Loucy (cell line): ENCODE results near the gene THADA.
"Not testable (repeated sequence)": the region's sequence is repeated elsewhere in the genome, so short reads cannot be mapped to it uniquely, and the experiment has no call there.

Source experiments
- H2AFZ ChIP-seq: fragments of 200-600 bp; sonication (generic); 2 replicates; pipeline ENCODE4 v1.6.0; 2016; ENCODE audit warnings: antibody characterized with exemption, mild to moderate bottlenecking, low read length, moderate library complexity
- H3F3A ChIP-seq: fragments of 200-600 bp; 2 replicates; pipeline ENCODE4 v1.6.0; 2016; ENCODE audit warnings: antibody characterized with exemption, low read depth, mild to moderate bottlenecking
- H3K27me3 ChIP-seq: fragments of 200-600 bp; sonication (generic); 2 replicates; pipeline ENCODE4 v1.6.1; 2014; ENCODE audit warnings: low read length, mild to moderate bottlenecking; ENCODE audit not compliant: insufficient read depth, poor library complexity, severe bottlenecking
- H3K36me3 ChIP-seq: fragments of 200-600 bp; sonication (generic); 2 replicates; pipeline ENCODE4 v1.6.1; 2016; ENCODE audit warnings: low read length; ENCODE audit not compliant: insufficient read depth
- H3K4me1 ChIP-seq: fragments of 200-600 bp; sonication (generic); 2 replicates; pipeline ENCODE4 v1.5.1; 2014; ENCODE audit warnings: low read length, mild to moderate bottlenecking; ENCODE audit not compliant: insufficient read depth, poor library complexity, severe bottlenecking
- H3K4me2 ChIP-seq: fragments of 200-600 bp; sonication (generic); 2 replicates; pipeline ENCODE4 v1.6.0; 2014; ENCODE audit warnings: antibody characterized with exemption, low read length, low read depth, mild to moderate bottlenecking; ENCODE audit not compliant: poor library complexity, severe bottlenecking
- H3K4me3 ChIP-seq: fragments of 200-600 bp; sonication (generic); 2 replicates; pipeline ENCODE4 v1.5.1; 2014; ENCODE audit warnings: low read length, mild to moderate bottlenecking, mixed read lengths; ENCODE audit not compliant: poor library complexity, severe bottlenecking
- H3K79me2 ChIP-seq: fragments of 200-600 bp; sonication (generic); 2 replicates; pipeline ENCODE4 v1.6.1; 2014; ENCODE audit warnings: low read length; ENCODE audit not compliant: insufficient read depth
- H3K9ac ChIP-seq: fragments of 200-600 bp; sonication (generic); 2 replicates; pipeline ENCODE4 v1.6.0; 2014; ENCODE audit warnings: mild to moderate bottlenecking, low read depth, low read length, moderate library complexity; ENCODE audit not compliant: poor library complexity, severe bottlenecking
- H3K9me2 ChIP-seq: fragments of 200-600 bp; sonication (generic); replicated peaks from 2 replicates; pipeline ENCODE4 v1.6.1; 2016; ENCODE audit warnings: low read depth, low read length, mixed read lengths
- H3K9me3 ChIP-seq: fragments of 200-600 bp; sonication (generic); 2 replicates; pipeline ENCODE4 v1.6.1; 2014; ENCODE audit warnings: mild to moderate bottlenecking, antibody characterized with exemption, low read length, low read depth; ENCODE audit not compliant: insufficient read depth
- H4K20me1 ChIP-seq: fragments of 200-600 bp; sonication (generic); 2 replicates; pipeline ENCODE4 v1.6.0; 2014; ENCODE audit warnings: antibody characterized with exemption, low read length, mild to moderate bottlenecking; ENCODE audit not compliant: insufficient read depth, poor library complexity, severe bottlenecking
- EZH2phosphoT487 ChIP-seq: fragments of 200-600 bp; IDR thresholded peaks from 2 replicates; pipeline ENCODE4 v1.6.1; 2018; ENCODE audit warnings: antibody characterized with exemption, mild to moderate bottlenecking, moderate library complexity, borderline replicate concordance
- TF ChIP-seq, protein P1 (sequence below): fragments of 200-600 bp; sonication (generic); conservative IDR thresholded peaks from 2 replicates; pipeline ENCODE4 v1.5.1; 2014; ENCODE audit warnings: mild to moderate bottlenecking, antibody characterized with exemption, low read length

Gene THADA

DNA sequence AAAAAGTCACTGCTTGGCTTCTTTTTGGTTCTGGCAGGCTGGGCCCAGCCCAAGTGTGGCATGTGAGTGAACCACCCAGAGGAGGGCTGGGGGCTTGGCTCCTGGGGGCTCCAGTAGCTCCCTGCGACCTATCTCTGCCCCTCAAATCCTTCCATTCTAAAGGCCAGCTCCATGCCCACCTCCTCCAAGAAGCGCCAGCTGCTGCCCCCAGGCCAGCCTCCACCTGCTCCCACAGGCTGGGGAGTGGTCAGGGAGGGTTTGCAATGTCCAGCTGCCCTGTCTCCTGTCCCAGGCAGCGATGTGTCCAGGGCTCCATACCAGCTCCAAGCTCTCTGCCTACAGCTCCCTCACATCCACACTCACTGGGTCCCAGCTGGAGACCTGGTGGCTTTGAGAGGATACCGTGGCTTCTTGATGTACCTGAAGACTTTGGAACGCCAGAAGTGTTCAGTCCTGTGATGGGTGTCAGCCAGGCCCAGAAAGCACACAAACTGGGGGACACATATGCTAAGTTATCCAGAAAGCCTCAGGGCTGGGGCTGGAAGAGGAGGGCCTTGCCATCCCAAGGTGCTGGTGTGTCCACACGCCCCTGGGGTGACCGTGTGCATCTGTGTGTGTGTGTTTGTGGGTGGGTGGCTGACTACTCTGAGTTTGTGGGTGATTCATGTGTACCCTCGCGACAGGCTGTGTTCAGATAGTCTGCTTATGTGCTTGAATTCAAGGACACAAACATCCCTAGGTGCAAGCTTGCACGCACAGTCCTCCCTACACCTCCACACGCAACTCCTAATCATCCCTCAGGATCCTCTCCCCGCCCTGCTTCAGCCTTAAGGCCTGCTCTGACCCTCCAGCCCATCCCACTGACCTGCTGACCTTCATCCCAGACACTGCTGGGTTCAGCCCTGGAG is 402.8 kb downstream of the THADA start:
- no peaks in the 10 kb centered on the region for H4K20me1 ChIP-seq
- peaks cover 9% of the 10 kb centered on the region for H3F3A ChIP-seq
- peaks cover 19% of the 10 kb centered on the region for H3K79me2 ChIP-seq
- H3K4me1 ChIP-seq, result peaks cover 46% of the 10 kb centered on the region
- peak overlapping the region; percentile 97 for H3K9ac ChIP-seq
- peak overlapping the region; percentile 100 for H3K4me2 ChIP-seq
- TF ChIP-seq, protein P1, sequence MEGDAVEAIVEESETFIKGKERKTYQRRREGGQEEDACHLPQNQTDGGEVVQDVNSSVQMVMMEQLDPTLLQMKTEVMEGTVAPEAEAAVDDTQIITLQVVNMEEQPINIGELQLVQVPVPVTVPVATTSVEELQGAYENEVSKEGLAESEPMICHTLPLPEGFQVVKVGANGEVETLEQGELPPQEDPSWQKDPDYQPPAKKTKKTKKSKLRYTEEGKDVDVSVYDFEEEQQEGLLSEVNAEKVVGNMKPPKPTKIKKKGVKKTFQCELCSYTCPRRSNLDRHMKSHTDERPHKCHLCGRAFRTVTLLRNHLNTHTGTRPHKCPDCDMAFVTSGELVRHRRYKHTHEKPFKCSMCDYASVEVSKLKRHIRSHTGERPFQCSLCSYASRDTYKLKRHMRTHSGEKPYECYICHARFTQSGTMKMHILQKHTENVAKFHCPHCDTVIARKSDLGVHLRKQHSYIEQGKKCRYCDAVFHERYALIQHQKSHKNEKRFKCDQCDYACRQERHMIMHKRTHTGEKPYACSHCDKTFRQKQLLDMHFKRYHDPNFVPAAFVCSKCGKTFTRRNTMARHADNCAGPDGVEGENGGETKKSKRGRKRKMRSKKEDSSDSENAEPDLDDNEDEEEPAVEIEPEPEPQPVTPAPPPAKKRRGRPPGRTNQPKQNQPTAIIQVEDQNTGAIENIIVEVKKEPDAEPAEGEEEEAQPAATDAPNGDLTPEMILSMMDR, result no peak
- no peak for TF ChIP-seq EZH2phosphoT487
- peak overlapping the region; percentile 79 for H3K4me3 ChIP-seq
- no peaks in the 10 kb centered on the region for H3K27me3 ChIP-seq
- H3K9me2 ChIP-seq, result no peaks in the 10 kb centered on the region
- no peaks in the 10 kb centered on the region for H3K36me3 ChIP-seq
- H2AFZ ChIP-seq, result no peak overlapping the region
- no peaks in the 10 kb centered on the region for H3K9me3 ChIP-seq

DNA sequence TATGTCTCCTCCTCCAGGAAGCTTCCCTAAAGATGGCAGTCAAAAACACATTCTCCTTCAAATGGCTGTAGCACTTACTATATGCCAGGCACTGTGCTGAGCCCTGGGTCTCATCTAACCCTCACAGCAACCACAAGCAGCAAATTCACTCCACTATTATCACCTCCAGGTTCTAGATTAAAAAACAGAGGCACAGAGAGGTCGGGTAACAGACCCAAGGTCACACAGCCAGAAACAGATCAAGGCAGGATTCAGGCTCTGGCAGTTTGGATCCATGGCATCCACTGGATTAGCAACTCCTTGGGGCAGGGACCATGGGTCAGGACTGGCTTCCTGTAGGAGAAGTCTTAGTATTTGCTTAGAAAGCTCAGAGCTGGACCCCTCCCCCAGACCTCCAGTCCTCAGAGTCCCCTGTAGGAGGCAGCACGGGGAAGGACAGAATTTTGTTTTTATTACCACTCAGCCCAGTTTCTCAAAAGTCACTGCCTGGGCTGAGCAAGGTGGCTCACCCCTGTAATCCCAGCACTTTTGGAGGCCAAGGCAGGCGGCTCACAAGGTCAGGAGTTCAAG is 403.8 kb downstream of the THADA start:
- Histone ChIP-seq H3K4me1 (peaks cover 40% of the 10 kb centered on the region), H3K9me2 (no peaks in the 10 kb centered on the region), H3K4me2 (no peak overlapping the region), H3F3A (peaks cover 9% of the 10 kb centered on the region), H3K79me2 (peaks cover 19% of the 10 kb centered on the region), H4K20me1 (no peaks in the 10 kb centered on the region), H2AFZ (no peak overlapping the region), H3K36me3 (no peaks in the 10 kb centered on the region), H3K27me3 (no peaks in the 10 kb centered on the region), H3K9me3 (no peaks in the 10 kb centered on the region), H3K4me3 (no peak overlapping the region), H3K9ac (no peak overlapping the region)
- TF ChIP-seq EZH2phosphoT487, result no peak
- TF ChIP-seq, protein P1, result peak; percentile 62

DNA sequence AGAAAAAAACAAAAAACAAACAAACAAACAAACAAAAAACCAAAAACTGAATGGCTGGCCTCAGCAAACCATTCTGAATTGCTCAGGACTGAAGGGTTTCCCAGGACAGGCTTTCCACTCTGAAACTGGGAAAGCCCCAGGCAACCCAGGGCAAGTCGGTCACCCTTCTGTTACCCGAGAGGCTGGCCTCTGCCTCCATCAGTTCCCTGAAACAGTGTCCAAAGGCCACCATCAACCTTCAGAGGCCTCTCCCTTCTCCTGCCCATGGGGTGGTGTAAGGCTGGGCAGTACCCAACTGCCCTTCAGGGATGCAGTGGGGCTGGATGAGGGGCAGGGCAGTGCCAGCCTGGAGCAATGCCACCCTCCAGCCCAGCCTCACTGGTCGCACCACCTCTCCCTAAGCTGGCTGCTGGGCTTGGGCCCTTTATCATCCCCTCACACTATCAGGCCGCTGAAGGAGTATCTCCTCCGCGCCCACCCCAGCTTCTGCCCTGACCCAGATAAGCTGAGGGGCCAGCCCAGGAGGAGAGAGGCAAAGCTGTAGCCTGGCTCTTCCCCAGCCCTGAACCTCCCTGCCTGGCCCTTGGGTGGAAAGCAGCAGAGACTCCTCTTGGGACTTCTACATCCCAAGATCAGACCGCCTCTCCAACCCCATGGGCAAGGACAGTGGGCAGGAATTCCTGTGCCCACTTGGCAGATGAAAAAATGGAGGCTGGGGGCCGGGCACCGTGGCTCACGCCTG is 405.4 kb downstream of the THADA start:
- Histone ChIP-seq H4K20me1 (no peaks in the 10 kb centered on the region), H3F3A (peaks cover 9% of the 10 kb centered on the region), H3K4me2 (no peak overlapping the region), H3K9ac (no peak overlapping the region), H2AFZ (no peak overlapping the region), H3K9me2 (no peaks in the 10 kb centered on the region), H3K27me3 (no peaks in the 10 kb centered on the region), H3K4me3 (no peak overlapping the region), H3K79me2 (peaks cover 19% of the 10 kb centered on the region), H3K9me3 (no peaks in the 10 kb centered on the region), H3K4me1 (peaks cover 28% of the 10 kb centered on the region), H3K36me3 (no peaks in the 10 kb centered on the region)
- TF ChIP-seq EZH2phosphoT487, result no peak
- TF ChIP-seq, protein P1, result no peak

DNA sequence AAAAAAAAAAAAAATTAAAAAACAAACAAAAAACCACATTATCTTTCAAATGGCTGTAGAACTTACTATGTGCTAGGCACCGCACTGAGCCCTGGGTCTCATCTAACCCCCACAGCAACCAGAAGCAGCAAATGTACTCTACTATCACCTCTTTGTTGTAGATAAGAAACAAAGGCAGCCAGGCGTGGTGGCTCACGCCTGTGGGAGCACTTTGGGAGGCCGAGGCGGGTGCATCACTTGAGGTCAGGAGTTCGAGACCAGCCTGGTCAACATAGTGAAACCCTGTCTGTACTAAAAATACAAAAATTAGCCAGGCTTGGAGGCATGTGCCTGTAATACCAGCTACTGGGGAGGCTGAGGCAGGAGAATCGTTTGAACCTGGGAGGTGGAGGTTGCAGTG is 406.0 kb downstream of the THADA start:
- H3K9ac ChIP-seq, H3K9me2 ChIP-seq, H3F3A ChIP-seq, H2AFZ ChIP-seq, H3K4me2 ChIP-seq, H3K27me3 ChIP-seq, H4K20me1 ChIP-seq, H3K36me3 ChIP-seq, H3K4me3 ChIP-seq, H3K9me3 ChIP-seq: not testable (repeated sequence)
- Histone ChIP-seq H3K4me1 (peaks cover 22% of the 10 kb centered on the region), H3K79me2 (peaks cover 19% of the 10 kb centered on the region)
